Measurements from ENCODE around the gene SLC19A2. TPM values are rescaled to one million over a fixed set of nuclear protein-coding genes. Genes with fewer than 3 reads are reported as not detected.

The SLC19A2 gene, protein sequence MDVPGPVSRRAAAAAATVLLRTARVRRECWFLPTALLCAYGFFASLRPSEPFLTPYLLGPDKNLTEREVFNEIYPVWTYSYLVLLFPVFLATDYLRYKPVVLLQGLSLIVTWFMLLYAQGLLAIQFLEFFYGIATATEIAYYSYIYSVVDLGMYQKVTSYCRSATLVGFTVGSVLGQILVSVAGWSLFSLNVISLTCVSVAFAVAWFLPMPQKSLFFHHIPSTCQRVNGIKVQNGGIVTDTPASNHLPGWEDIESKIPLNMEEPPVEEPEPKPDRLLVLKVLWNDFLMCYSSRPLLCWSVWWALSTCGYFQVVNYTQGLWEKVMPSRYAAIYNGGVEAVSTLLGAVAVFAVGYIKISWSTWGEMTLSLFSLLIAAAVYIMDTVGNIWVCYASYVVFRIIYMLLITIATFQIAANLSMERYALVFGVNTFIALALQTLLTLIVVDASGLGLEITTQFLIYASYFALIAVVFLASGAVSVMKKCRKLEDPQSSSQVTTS
- 3.4 and 5.5 TPM in 2 replicates for polyA plus RNA-seq (2012; rRNA removed)
- 3.9 and 4.3 TPM in 2 replicates for polyA plus RNA-seq (2012; cell fraction: cytosol; rRNA removed)
- polyA plus RNA-seq (2012; cell fraction: nucleus; rRNA removed), result 2.7 and 6.1 TPM in 2 replicates

DNA sequence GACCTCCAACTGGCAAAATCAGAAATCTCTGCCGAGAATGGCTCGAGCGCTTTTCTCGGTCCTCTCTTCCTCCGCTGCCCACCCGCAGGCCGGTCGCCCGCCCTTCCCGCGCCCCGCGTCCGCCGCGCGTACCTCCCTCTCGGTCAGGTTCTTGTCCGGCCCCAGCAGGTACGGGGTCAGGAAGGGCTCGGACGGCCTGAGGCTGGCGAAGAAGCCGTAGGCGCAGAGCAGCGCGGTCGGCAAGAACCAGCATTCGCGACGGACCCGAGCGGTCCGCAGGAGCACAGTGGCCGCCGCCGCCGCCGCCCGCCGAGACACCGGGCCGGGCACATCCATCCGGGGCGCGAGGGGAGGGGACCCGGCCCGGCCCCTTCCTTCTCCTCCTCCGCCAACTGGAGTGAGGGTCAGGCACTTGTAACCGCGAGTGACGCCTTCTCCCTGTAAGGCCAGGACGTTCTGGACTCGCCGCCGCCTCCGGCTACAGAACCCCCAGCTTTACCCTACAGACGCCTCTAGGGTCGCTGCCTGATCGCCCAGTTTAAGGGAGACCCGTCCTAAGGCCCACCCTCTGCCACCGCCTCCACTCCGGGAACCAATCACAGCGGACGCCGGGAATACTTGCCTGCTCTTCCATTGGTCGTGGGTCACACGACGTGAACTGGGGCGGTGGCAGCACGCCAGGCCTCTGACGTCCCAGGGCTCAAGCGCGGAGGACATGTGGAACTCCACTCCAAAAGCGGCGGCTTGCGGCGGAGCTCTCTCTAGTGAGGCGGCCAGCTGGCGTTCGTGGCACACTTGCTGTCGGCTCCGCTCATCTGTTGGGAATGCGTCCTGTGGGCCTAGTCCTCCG lies at the start of gene SLC19A2:
Gene SLC19A2, minus strand, starts transcription at position 514 of the 850 bp plus-strand sequence. Its CDS starts 178 bp downstream, at position 336.
- Histone ChIP-seq H3F3A (replicated peaks; ENCODE audit: insufficient read depth) (peaks cover 14% of the 10 kb centered on the region), H3K79me2 (ENCODE audit: insufficient read depth) (peaks cover 35% of the 10 kb centered on the region; the same call in 1 of the 2 replicates), H4K20me1 (ENCODE audit: insufficient read depth) (no peaks in the 10 kb centered on the region), H3K9me2 (no peaks in the 10 kb centered on the region), H3K27me3 (ENCODE audit: insufficient read depth) (no peaks in the 10 kb centered on the region), H2AFZ (ENCODE audit: low read depth) (peak within 1 kb of the TSS; percentile 91), H3K27ac (ENCODE audit: low read depth in 2 of 2, low read length in 1 of 2) (peak within 1 kb of the TSS; percentile 92 to 96), H3K4me3 (ENCODE audit: low read depth in 2 of 2, low read length in 1 of 2) (peak within 1 kb of the TSS; percentile 78 to 92), H3K36me3 (replicated peaks in 1 of 2; ENCODE audit: control insufficient read depth in 1 of 2, insufficient read depth in 2 of 2, low read length in 1 of 2) (no peaks in the 10 kb centered on the region), H3K4me1 (ENCODE audit: control insufficient read depth in 1 of 2, insufficient read depth in 2 of 2, low read depth in 1 of 2, low read length in 1 of 2) (peaks cover 10 to 31% of the 10 kb centered on the region in 2 experiments), H3K9ac (peak within 1 kb of the TSS; percentile 86), H3K9me3 (no peaks in the 10 kb centered on the region), H3K4me2 (peak within 1 kb of the TSS; percentile 92)
- POLR2A ChIA-PET, result interaction anchor here (0.7 to 1.3 kb wide), 3 partner anchors 59 to 862 kb away, joined by 3 to 7 read pairs (median 3); partner anchors contain the start of genes BLZF1 and CCDC181
- CTCF ChIA-PET, result interaction anchor here (0.7 to 1.5 kb wide), 7 partner anchors 20 to 124 kb away, joined by 3 to 4 read pairs (median 3); no protein-coding TSS in a partner anchor
- WGBS (ENCODE audit: low lambda C conversion rate), result under 1% methylated on average over 53 of the region's 85 CpGs
- DNase-seq, result peak; percentile 97
- TF ChIP-seq EZH2phosphoT487 (IDR thresholded peaks at IDR 0.05; ENCODE audit: borderline replicate concordance, low read depth) (no peak), EP300 (IDR thresholded peaks at IDR 0.05; ENCODE audit: borderline replicate concordance in 1 of 2, low read depth in 1 of 2, low read length in 1 of 2) (no peak), GABPA (IDR thresholded peaks at IDR 0.05; ENCODE audit: low read depth) (no peak), JUND (IDR thresholded peaks at IDR 0.05) (no peak), ELF1 (IDR thresholded peaks at IDR 0.05) (no peak), FOSL2 (IDR thresholded peaks at IDR 0.05; ENCODE audit: borderline replicate concordance, low read depth) (peak; percentile 16; the same call in 1 of the 2 replicates), TCF12 (IDR thresholded peaks at IDR 0.05) (peak; percentile 65), SMC3 (IDR thresholded peaks at IDR 0.05; ENCODE audit: low read depth, low read length) (no peak), POLR2AphosphoS5 (IDR thresholded peaks at IDR 0.05; ENCODE audit: low read depth, low read length) (peak; percentile 75), CHD2 (IDR thresholded peaks at IDR 0.05; ENCODE audit: low read length, partially characterized antibody) (peak; percentile 62), GATA2 (CRISPR knock-in tag; IDR thresholded peaks at IDR 0.05) (no peak), RCOR1 (IDR thresholded peaks at IDR 0.05; ENCODE audit: low read length) (0 out of 2 replicates have a peak, but pooled peaks have one; percentile 17), NRF1 (IDR thresholded peaks at IDR 0.05; ENCODE audit: low read depth, low read length) (no peak), RXRA (IDR thresholded peaks at IDR 0.05; ENCODE audit: borderline replicate concordance, low read depth) (no peak), TEAD4 (IDR thresholded peaks at IDR 0.05; ENCODE audit: borderline replicate concordance, insufficient read depth) (peak; percentile 36; the same call in 1 of the 2 replicates), NFIC (IDR thresholded peaks at IDR 0.05; ENCODE audit: borderline replicate concordance) (peak; percentile 66; the same call in 1 of the 2 replicates)
- TF ChIP-seq, protein P1, sequence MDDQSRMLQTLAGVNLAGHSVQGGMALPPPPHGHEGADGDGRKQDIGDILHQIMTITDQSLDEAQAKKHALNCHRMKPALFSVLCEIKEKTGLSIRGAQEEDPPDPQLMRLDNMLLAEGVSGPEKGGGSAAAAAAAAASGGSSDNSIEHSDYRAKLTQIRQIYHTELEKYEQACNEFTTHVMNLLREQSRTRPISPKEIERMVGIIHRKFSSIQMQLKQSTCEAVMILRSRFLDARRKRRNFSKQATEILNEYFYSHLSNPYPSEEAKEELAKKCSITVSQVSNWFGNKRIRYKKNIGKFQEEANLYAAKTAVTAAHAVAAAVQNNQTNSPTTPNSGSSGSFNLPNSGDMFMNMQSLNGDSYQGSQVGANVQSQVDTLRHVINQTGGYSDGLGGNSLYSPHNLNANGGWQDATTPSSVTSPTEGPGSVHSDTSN (IDR thresholded peaks at IDR 0.05), result peak; percentile 39; the same call in 1 of the 2 replicates
- TF ChIP-seq, protein P2, sequence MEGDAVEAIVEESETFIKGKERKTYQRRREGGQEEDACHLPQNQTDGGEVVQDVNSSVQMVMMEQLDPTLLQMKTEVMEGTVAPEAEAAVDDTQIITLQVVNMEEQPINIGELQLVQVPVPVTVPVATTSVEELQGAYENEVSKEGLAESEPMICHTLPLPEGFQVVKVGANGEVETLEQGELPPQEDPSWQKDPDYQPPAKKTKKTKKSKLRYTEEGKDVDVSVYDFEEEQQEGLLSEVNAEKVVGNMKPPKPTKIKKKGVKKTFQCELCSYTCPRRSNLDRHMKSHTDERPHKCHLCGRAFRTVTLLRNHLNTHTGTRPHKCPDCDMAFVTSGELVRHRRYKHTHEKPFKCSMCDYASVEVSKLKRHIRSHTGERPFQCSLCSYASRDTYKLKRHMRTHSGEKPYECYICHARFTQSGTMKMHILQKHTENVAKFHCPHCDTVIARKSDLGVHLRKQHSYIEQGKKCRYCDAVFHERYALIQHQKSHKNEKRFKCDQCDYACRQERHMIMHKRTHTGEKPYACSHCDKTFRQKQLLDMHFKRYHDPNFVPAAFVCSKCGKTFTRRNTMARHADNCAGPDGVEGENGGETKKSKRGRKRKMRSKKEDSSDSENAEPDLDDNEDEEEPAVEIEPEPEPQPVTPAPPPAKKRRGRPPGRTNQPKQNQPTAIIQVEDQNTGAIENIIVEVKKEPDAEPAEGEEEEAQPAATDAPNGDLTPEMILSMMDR (IDR thresholded peaks at IDR 0.05), result peak; percentile 25; the same call in 1 of the 2 replicates
- TF ChIP-seq, protein P3, sequence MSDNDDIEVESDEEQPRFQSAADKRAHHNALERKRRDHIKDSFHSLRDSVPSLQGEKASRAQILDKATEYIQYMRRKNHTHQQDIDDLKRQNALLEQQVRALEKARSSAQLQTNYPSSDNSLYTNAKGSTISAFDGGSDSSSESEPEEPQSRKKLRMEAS (IDR thresholded peaks at IDR 0.05; ENCODE audit: low read depth), result peak; percentile 95
- TF ChIP-seq, protein P4, sequence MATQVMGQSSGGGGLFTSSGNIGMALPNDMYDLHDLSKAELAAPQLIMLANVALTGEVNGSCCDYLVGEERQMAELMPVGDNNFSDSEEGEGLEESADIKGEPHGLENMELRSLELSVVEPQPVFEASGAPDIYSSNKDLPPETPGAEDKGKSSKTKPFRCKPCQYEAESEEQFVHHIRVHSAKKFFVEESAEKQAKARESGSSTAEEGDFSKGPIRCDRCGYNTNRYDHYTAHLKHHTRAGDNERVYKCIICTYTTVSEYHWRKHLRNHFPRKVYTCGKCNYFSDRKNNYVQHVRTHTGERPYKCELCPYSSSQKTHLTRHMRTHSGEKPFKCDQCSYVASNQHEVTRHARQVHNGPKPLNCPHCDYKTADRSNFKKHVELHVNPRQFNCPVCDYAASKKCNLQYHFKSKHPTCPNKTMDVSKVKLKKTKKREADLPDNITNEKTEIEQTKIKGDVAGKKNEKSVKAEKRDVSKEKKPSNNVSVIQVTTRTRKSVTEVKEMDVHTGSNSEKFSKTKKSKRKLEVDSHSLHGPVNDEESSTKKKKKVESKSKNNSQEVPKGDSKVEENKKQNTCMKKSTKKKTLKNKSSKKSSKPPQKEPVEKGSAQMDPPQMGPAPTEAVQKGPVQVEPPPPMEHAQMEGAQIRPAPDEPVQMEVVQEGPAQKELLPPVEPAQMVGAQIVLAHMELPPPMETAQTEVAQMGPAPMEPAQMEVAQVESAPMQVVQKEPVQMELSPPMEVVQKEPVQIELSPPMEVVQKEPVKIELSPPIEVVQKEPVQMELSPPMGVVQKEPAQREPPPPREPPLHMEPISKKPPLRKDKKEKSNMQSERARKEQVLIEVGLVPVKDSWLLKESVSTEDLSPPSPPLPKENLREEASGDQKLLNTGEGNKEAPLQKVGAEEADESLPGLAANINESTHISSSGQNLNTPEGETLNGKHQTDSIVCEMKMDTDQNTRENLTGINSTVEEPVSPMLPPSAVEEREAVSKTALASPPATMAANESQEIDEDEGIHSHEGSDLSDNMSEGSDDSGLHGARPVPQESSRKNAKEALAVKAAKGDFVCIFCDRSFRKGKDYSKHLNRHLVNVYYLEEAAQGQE (IDR thresholded peaks at IDR 0.05; ENCODE audit: low read depth, low read length), result peak; percentile 46; the same call in 1 of the 2 replicates
- TF ChIP-seq, protein P5, sequence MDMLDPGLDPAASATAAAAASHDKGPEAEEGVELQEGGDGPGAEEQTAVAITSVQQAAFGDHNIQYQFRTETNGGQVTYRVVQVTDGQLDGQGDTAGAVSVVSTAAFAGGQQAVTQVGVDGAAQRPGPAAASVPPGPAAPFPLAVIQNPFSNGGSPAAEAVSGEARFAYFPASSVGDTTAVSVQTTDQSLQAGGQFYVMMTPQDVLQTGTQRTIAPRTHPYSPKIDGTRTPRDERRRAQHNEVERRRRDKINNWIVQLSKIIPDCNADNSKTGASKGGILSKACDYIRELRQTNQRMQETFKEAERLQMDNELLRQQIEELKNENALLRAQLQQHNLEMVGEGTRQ (IDR thresholded peaks at IDR 0.05; ENCODE audit: borderline replicate concordance, low read depth, low read length), result no peak

Data from SK-N-SH (cell line).